ENCODE results near the gene LIPC.

Gene LIPC

GRCh38 chr15:58469432-58470353, 37.9 kb downstream of the LIPC start:
- DNase-seq, result peak; percentile 56

GRCh38 chr15:58471348-58471747, 39.6 kb downstream of the LIPC start:
- Histone ChIP-seq H3K9me3 (ENCODE audit: insufficient read depth, low read length, severe bottlenecking) (no peaks in the 10 kb centered on the region), H3K4me1 (ENCODE audit: insufficient read depth, low read length) (peaks cover 61% of the 10 kb centered on the region), H3K4me2 (ENCODE audit: insufficient read depth, low read length) (no peak overlapping the region), H4K20me1 (ENCODE audit: insufficient read depth, low read length) (no peaks in the 10 kb centered on the region), H3K79me2 (ENCODE audit: insufficient read depth, low read length) (no peaks in the 10 kb centered on the region), H2AFZ (ENCODE audit: low read depth, low read length) (no peak overlapping the region), H3K36me3 (ENCODE audit: insufficient read depth, low read length) (no peaks in the 10 kb centered on the region), H3K9ac (ENCODE audit: low read depth, low read length) (no peak overlapping the region), H3K4me3 (ENCODE audit: low read depth in 1 of 2, low read length in 2 of 2) (no peak overlapping the region), H3K27me3 (ENCODE audit: insufficient read depth, low read length, poor library complexity) (no peaks in the 10 kb centered on the region), H3K27ac (ENCODE audit: low read length) (peak overlapping the region; percentile 92)
- ATAC-seq (ENCODE audit: insufficient read depth, low read depth) (no peak), DNase-seq (no peak)
- TF ChIP-seq CTCF (IDR thresholded peaks at IDR 0.05; ENCODE audit: borderline replicate concordance, extremely low read depth, low read length, poor library complexity, severe bottlenecking), result no peak

More at GRCh38 chr15:58469432-58470353, 37.9 kb downstream of the LIPC start:
- Histone ChIP-seq H3K4me1 (ENCODE audit: insufficient read depth, low read length) (peaks cover 55% of the 10 kb centered on the region), H3K36me3 (ENCODE audit: insufficient read depth, low read length) (no peaks in the 10 kb centered on the region), H3K9me3 (ENCODE audit: insufficient read depth, low read length, severe bottlenecking) (no peaks in the 10 kb centered on the region), H4K20me1 (ENCODE audit: insufficient read depth, low read length) (no peaks in the 10 kb centered on the region), H3K27me3 (ENCODE audit: insufficient read depth, low read length, poor library complexity) (no peaks in the 10 kb centered on the region), H2AFZ (ENCODE audit: low read depth, low read length) (no peak overlapping the region), H3K4me2 (ENCODE audit: insufficient read depth, low read length) (no peak overlapping the region), H3K4me3 (ENCODE audit: low read depth in 1 of 2, low read length in 2 of 2) (no peak overlapping the region), H3K27ac (ENCODE audit: low read length) (no peak overlapping the region; the same call in 1 of the 2 replicates), H3K79me2 (ENCODE audit: insufficient read depth, low read length) (no peaks in the 10 kb centered on the region), H3K9ac (ENCODE audit: low read depth, low read length) (no peak overlapping the region)
- ATAC-seq (ENCODE audit: insufficient read depth, low read depth), result 0 out of 3 replicates have a peak, but pooled peaks have one; percentile 10
- TF ChIP-seq CTCF (IDR thresholded peaks at IDR 0.05; ENCODE audit: borderline replicate concordance, extremely low read depth, low read length, poor library complexity, severe bottlenecking) (no peak), EZH2 (IDR thresholded peaks at IDR 0.05; ENCODE audit: borderline replicate concordance, low read depth, low read length, severe bottlenecking) (no peak)

GRCh38 chr15:58472221-58472620, 40.4 kb downstream of the LIPC start:
- Histone ChIP-seq H3K4me3 (ENCODE audit: low read depth in 1 of 2, low read length in 2 of 2) (no peak overlapping the region), H3K36me3 (ENCODE audit: insufficient read depth, low read length) (no peaks in the 10 kb centered on the region), H3K27me3 (ENCODE audit: insufficient read depth, low read length, poor library complexity) (no peaks in the 10 kb centered on the region), H4K20me1 (ENCODE audit: insufficient read depth, low read length) (no peaks in the 10 kb centered on the region), H3K79me2 (ENCODE audit: insufficient read depth, low read length) (no peaks in the 10 kb centered on the region), H3K9ac (ENCODE audit: low read depth, low read length) (peak overlapping the region; percentile 54), H3K27ac (ENCODE audit: low read length) (peak overlapping the region; percentile 92), H3K4me2 (ENCODE audit: insufficient read depth, low read length) (peak overlapping the region; percentile 57; the same call in 1 of the 2 replicates), H2AFZ (ENCODE audit: low read depth, low read length) (no peak overlapping the region), H3K4me1 (ENCODE audit: insufficient read depth, low read length) (peaks cover 70% of the 10 kb centered on the region), H3K9me3 (ENCODE audit: insufficient read depth, low read length, severe bottlenecking) (no peaks in the 10 kb centered on the region)
- DNase-seq, result no peak
- TF ChIP-seq CTCF (IDR thresholded peaks at IDR 0.05; ENCODE audit: borderline replicate concordance, extremely low read depth, low read length, poor library complexity, severe bottlenecking) (no peak), EZH2 (IDR thresholded peaks at IDR 0.05; ENCODE audit: borderline replicate concordance, low read depth, low read length, severe bottlenecking) (no peak)
- no peak for ATAC-seq (ENCODE audit: insufficient read depth, low read depth)

Measured in DND-41 (cell line).